GM18520 (cell line): ENCODE data around the gene EDARADD.
A peak's percentile ranks its signal among the peaks of the same experiment; 100 is the strongest.
"Not testable (repeated sequence)": the region's sequence is repeated elsewhere in the genome, so short reads cannot be mapped to it uniquely, and the experiment has no call there.

ENCODE experiments used
- ATAC-seq: cut with Tn5 transposase; IDR thresholded peaks from one replicate; pipeline ENCODE4 v1.9.1; 2021; ENCODE audit not compliant: unreplicated experiment

EDARADD gene

GRCh38 chr1:236429715-236430274 is 35.7 kb downstream of the EDARADD start:
- no peak for ATAC-seq

GRCh38 chr1:236433819-236434315 is 39.8 kb downstream of the EDARADD start:
- ATAC-seq = no peak

DNA sequence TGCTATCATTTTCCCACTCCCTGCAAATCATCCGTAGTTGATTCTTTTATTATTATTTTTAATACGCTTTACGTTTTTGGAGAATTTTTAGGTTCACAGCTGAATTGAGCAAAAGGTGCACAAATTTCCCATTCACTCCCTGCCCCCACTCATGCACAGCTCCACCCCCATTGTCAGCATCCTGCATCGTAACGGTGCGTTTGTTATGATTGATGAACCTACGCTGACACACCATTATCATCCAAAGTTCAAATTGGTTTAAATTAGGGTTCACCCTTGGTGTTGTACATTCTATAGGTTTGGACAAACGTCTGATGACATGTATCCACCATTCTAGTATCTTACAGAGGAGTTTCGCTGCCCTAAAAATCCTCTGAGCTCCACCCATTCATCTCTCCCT is 44.5 kb downstream of the EDARADD start:
- no peak for ATAC-seq

DNA sequence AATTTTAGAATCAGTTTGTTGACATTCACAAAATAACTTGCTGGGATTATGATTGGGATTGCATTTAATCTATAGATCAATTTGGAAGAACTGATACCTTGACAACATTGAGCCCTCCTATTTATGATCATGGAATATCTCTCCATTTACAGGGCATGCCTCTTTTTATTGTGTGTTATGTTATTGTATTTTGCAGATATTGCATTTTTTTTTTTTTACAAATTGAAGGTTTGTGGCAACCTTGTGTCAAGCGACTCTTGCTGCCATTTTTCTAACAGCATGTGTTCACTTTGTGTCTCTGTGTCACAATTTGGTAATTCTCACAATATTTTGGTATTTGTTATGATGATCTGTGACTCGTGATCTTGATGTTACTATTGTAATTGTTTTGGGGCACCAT is 46.3 kb downstream of the EDARADD start:
- ATAC-seq = no peak

GRCh38 chr1:236450779-236451178 is 56.7 kb downstream of the EDARADD start:
- ATAC-seq = no peak

- no peak for ATAC-seq
Measured at GRCh38 chr1:236451796-236452373, 57.8 kb downstream of the EDARADD start.

- no peak for ATAC-seq
Measured at GRCh38 chr1:236455243-236455642, 61.2 kb downstream of the EDARADD start.

GRCh38 chr1:236457775-236458174 is 63.7 kb downstream of the EDARADD start:
- peak; percentile 73 for ATAC-seq

- no peak for ATAC-seq
Measured at GRCh38 chr1:236458996-236459395, 64.9 kb downstream of the EDARADD start.

DNA sequence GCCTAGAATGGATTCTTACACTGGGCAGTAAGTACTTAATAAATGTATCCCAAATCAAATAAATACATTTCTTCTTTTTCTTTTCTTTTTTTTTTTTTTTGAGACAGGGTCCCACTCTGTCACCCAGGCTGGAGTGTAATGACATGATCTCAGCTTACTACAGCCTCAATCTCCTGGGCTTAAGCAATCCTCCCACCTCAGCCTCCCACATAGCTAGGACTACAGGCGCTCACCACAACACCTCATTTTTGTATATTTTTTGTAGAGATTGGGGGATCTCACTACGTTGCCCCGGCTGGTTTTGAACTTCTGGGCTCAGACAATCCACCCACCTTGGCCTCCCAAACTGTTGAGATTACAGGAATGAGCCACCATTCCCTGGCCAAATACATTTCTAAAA is 66.0 kb downstream of the EDARADD start:
- no peak for ATAC-seq

GRCh38 chr1:236464197-236464596 is 70.1 kb downstream of the EDARADD start:
- not testable (repeated sequence) for ATAC-seq

- ATAC-seq = peak; percentile 21
Measured at GRCh38 chr1:236465231-236465958, 71.3 kb downstream of the EDARADD start.

- peak; percentile 65 for ATAC-seq
Measured at GRCh38 chr1:236465959-236466303, 71.8 kb downstream of the EDARADD start.

DNA sequence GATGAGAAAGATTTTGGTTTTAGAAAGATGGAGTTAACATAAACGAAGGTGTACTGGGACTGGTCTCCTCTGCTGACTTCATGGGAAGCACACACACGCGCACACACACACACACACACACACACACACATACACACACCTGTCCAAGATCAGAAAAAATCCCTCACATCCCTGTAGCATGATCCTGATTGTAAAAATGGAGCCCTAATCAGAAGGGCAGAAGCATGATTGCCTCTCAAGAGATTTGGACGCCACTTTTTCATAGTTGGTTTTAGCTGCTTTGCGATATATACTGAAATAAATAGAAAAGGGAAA is 73.2 kb downstream of the EDARADD start:
- no peak for ATAC-seq

DNA sequence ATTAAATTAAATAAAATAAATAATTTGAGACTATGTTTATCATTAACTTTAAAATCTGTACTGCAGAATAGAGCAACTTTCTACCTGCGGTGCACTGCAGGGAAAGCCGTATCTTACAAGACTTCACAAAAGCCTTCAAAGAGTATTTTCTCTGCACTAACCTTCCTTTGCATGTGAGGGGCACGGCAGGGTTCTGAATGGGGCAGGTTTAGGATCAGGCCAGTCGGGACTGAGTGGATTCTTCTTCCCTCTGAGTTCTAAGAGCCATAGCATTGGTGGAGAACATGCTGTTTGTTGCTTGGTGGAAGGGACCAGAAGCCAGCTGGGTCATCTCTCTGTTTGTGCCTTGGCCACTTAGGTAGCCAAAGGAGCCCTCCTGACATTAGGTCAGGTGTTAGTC is 74.5 kb downstream of the EDARADD start:
- no peak for ATAC-seq

DNA sequence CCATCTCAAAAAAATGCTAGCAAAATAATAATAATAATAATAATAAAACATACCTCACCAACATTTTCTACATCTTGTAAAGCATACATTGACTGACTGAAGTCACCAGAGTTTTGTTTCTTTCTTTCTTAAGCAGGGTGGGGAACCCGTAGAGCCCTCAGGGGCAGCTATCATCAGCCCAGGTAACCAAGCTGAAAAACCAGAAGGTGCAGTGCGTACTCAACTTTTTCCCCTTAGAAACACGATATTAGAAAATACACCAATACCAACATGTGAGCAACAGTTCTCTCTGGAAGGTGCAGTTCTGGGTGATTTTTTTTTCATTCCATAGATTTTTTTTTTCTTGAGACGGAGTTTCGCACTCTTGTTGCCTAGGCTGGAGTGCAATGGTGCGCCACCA is 75.4 kb downstream of the EDARADD start:
- no peak for ATAC-seq

DNA sequence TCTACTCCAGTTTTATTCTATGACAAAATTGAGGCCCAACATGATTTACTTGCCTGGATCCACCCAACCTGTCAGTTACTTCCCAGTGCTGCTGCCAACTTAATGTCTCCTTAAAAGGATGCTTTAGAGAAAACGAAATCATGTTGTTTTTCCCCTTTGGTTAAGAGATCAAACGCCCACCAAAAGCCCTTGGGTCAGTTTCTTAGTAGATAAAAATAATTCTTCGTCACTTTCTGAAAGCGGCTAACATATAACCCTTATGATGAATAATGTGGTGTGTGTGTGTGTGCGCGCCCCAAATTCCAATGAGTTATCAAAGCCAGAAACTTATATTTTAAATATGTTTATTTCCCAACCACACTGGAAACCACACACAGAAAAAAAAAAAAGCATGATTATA is 77.0 kb downstream of the EDARADD start:
- ATAC-seq = no peak

DNA sequence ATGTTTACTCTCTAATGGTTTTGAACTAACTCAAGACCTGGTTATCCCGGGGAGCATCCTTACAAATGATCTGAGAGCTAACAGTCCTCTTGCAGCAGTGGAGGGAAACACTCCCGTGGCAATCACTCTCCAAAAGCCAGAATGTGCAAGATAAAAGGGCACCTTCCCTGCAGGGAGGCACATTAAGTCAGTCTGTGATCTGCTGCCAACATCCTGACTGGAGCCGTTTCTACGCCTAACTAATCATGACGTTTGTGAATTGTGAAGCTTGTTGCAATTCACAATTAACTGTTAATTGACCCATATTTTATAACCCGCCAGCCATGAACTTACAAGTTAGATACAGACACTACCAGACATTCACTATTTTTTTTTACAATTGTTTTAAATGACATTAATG is 77.6 kb downstream of the EDARADD start:
- no peak for ATAC-seq

DNA sequence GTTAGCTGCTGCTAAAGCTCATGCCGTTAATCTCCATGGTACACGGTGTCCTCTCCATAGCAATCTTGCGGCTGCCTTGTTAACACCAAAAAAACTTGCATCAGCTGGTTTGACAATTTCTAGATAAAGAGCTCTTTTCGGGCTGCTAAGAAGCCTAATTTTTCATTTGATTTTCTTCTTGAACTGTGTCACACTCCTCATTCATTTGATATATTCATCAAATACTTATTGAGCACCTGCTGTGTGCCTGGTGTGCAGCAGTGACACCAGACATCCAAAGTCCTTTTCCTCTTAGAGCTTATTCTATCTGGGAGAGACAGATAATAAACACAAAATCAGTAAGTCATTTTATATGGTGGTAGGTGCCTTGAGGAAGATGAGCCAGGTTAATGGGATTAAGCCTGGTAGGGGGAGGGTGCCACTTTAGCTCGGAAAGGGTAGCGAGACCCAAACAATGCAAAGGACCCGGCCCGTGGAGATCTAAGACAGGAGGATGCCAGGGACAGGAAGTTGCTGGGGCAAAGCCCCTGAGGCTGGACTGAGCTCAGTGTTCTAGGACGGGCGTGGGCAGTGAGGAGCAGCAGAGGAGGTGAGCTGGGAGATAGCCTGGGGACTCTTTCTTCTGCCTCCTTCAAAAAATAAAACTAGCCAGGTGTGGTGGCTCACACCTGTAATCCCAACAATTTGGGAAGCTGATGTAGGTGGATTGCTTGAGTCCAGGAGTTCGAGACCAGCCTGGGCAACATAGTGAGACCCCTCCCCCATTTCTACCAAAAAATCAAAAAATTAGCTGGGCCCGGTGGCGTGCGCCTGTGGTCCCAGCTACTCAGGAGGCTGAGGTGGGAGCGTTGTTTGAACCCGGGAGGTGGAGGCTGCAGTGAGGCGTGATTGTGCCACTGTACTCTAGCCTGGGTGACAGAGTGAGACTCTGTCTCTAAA is 79.0 kb downstream of the EDARADD start:
- no peak for ATAC-seq

GRCh38 chr1:236476019-236476418 is 81.9 kb downstream of the EDARADD start:
- no peak for ATAC-seq

DNA sequence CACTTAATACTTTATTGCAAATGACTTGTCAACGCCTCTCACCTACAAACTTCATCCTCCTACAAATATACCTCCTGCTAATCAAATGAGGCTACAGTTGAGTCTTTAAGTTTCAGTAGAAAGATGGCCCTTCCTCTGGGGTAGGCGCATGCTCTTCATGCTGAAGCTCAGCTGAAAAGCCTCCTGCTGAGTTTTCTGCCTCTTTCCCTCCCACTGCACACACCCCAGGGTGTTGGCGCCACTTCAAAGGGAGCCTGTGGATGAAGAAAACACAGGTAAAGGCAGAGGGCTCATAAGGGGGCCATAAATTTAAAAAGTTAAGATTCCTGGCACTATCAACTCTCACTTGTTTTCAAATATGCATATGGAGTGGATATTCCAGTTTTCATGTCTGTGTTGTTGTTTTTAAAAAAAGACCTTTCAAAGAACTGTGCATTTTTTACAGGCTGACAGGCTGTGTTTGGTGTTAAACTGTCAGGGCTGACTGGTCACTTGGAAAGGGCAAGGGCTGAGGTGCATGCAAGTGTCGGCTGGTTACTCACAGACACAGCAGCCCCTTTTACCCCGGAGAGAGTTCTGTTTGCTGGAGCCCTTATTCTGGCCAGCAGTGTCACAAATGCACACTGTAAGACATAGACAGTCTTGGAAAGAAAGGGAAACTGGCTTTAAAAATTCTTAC is 86.8 kb downstream of the EDARADD start:
- ATAC-seq = no peak
